OCI-M1 (cell line): Measurements from ENCODE around the gene CCNB1.
"Not testable (repeated sequence)": the region's sequence is repeated elsewhere in the genome, so short reads cannot be mapped to it uniquely, and the experiment has no call there.

Source experiments
- DNase-seq: peaks from one replicate; lab custom pipeline; 2025; lab: John Stamatoyannopoulos, UW

CCNB1 gene

DNA sequence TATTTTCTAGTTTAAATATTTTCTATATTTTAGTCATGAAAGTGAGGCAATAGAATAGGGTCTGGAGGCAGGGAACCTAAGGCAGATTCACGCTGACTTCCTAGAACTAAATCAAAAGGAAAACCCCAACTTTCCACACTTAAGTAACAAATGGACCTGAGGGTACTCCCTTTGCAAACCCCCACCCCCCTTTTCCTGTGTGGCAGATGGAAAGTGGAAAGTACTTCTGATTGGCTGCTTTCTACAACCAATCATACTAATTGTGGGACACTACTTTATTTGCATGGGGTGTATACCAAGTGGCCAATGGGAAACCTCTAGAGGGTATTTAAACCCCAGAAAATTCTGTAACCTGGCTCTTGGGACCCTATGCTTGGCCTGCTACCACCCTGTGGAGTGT lies 17.7 kb downstream of the CCNB1 start:
- DNase-seq, result no peak

DNA sequence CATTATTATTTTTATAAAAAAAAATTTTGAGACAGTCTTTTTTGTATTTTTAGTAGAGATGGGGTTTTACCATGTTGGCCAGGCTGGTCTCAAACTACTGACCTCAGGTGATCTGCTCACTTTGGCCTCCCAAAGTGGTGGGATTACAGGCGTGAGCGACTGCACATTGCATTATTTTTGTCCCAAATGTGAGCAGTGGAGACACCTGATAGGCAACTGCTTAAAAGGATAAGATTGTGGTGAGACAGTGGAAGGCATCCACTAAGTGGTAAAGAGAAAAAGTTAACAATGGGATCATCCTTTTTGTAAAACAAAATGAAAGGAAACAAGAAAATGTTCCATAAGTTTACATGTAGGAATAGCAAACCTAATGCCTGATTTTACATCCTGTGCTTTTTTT lies 20.4 kb downstream of the CCNB1 start:
- no peak for DNase-seq

DNA sequence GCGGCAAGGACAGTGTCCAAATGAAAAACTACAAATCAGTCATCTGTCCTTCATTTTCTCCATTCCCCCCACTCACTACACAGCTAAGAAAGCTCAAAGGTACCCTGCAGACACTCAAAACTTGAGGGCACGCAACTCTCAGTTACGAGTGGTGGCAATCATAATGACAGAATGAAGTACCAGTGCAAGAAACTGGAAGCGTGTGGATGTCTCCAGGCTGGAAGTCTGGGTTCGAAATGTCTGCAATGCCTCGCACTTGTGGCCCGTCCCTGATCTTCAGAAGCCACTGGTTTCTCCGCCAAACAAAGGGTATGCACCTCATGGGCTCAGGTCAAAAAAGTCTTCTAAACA lies 21.8 kb downstream of the CCNB1 start:
- DNase-seq, result no peak

DNA sequence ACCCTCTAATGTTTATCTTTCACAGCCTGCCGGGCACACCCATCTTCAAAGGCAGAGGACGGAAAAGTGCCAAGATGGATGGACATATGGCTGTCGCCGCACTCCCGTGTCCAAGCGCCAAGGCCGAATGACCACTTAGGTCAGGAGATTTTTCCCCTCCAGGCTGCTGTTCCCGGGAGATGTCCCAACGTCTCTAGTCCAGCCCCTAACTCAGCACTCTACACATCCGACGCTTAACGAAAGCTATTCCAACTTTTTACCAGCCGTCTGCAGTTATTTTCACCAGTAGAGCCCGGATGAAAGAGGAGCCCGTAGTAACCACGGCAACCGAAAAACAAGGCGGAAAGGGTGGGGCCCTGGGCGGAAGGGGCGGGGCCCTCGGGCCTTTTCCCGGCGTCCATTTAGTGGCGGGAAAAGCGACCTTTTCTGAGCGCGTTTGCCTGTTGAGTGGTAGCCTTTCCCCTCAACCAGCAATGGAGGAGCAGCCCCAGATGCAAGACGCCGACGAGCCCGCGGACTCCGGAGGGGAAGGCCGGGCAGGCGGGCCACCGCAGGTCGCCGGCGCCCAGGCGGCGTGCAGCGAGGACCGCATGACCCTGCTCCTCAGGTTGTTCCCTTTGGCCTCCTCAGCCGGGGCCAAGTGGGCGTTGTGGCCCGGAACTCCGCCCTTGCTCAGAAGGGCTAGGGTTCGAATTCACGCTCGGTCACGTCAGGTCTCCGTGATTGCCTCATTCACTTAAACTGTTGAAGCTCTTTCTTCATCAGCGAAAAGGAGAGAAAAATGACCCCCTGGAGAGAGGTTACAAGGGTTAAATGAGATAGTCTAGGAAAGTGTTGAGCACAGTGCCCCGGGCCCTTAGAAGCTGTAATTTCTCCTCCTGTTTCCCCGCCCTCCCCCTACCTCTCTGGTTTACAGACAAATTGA lies 22.5 kb downstream of the CCNB1 start, which contains the start of gene CENPH:
CENPH (plus strand) TSS at position 422 of the 925 bp plus-strand sequence; CDS start at position 474, 52 bp downstream.
- DNase-seq, result peak; percentile 96

DNA sequence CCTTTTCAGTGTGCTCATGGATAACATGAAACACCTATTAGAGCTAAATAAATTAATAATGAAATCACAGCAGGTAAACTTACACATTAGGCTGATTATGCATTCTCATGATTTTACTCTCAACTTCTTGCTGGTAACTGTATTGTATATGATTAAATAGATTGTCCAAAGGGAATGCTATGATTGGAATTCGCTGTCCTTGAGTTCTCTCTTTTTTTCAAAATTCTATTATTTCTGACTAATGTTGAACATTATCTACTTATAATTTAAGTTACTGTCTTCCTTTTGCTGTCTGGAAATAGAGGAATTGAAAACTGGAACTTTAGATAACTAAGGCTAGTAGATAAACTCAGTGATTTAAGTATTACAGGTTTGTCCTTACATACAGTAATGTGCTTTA lies 35.5 kb downstream of the CCNB1 start:
- DNase-seq, result no peak

DNA sequence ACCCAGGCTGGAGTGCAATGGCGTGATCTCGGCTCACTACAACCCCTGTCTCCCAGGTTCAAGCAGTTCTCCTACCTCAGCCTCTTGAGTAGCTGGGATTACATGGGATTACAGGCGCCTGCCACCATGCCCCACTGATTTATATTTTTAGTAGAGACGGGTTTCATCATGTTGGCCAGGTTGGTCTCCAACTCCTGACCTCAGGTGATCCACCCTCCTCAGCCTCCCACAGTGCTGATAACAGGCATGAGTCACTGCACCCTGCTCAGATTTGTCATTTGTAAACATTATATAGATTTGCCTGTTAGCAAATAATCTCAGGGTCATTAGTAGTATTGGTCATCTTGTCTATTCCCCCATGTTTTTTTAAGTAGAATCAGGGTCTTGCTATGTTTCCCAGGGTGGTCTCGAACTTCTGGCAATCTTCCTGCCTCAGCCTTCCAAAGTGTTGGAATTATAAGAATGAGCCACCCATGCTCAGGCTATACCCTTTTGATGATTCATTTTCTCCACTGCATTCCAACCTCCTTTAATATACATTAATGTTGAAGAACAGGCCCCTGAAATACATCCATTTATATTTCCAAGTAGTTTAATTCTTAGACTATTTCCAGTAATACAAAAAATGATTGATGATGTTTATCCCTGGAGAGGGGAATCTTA lies 39.7 kb downstream of the CCNB1 start:
- no peak for DNase-seq

DNA sequence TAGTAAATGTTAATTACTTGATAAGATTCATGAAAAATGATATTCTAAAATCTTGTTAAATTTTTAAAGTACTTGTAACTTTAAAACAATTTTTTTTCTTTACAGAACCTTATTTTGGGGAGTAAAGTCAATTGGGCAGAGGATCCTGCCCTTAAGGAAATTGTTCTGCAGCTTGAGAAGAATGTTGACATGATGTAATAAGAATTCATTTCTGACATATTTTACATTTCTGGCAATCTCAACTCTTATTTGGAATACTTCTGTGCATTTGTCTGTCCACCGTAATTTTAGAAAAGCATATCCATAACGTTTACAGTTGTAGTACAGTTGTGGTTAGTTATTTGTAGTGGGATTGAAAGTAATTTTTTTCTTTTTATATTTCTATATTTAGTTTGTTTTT lies 42.7 kb downstream of the CCNB1 start:
- DNase-seq, result no peak

DNA sequence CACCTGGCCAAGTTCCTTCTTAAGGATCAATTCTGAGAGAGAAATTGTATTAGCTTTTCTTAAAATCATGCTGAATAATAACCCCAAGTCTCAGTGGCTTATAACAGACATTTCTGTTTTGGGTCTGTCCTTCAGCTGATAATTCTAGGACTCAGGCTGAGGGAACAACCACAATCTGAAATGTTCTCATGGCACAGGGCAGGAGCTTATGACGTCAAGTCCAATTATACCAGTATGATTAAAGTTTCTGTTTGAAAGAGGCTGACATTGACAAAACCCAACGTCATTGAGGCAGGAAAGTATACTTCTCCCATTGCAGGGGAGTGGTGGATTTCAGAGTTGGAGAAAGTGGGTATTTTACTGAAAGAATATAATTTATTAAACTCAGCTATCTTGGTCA lies 44.2 kb downstream of the CCNB1 start:
- DNase-seq, result no peak

DNA sequence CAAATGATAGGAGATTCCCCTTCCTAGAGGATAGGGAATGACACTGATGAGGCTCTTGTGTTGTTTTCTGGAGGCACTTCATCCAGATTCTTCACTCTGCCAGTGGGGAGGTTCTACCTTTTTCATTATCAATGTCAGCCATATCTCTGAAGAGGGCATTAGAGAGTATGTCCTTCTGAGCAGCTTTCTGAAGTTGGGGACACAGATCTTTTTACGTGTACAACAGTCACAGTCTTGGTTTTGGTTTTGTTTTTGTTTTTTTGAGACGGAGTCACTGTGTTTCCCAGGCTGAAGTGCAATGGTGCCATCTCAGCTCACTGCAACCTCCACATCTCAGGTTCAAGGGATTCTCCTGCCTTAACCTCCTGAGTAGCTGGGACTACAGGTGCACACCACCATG lies 45.1 kb downstream of the CCNB1 start:
- DNase-seq, result no peak

DNA sequence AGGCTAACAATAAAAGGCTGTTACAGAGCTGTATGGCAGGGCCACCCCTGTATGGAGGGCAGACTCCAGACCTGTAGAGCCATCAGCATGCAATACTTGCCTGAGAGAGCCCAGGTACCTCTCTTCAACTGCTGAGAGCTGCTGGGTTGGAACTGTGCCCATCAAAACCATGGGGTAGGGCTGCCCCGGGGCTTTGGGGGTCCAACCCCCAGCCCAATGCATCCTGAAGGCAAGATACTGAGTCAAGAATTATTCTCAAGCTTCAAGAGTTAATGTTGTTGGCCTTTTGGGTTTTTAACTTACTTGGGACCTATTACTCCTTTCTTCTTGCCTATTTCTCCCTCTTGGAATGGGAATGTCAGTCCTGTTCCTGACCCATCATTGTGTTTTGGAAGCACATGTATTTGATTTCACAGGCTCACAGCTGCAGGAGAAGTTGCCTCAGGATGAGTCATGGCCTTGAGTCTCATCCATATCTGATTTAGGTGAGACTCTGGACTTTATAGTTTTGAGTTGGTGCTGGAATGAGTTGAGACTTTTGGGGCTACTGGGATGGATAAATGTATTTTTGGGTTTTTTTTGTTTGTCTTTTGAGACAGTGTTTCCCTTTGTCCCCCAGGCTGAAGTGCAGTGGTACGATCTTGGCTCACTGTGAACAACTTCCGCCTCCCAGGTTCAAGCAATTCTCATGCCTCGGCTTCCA lies 46.7 kb downstream of the CCNB1 start:
- DNase-seq, result peak; percentile 28

DNA sequence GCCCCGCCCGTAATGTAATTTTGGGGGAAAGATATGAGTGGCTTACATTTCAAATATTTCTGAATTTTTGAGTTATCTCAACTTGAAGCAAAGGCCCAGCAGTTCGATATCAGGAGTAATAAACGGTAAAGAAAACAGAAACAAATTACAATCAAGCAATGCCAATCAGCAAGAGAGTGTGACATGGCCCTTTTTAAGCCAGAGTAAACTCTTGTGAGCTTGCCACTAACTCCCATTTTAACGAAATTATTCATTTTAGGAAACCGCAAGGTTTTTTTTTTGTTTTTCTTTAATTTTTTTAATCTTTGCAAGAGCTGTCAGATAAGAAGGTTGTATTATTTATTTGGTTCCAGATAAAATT lies 50.2 kb downstream of the CCNB1 start:
- peak; percentile 77 for DNase-seq

DNA sequence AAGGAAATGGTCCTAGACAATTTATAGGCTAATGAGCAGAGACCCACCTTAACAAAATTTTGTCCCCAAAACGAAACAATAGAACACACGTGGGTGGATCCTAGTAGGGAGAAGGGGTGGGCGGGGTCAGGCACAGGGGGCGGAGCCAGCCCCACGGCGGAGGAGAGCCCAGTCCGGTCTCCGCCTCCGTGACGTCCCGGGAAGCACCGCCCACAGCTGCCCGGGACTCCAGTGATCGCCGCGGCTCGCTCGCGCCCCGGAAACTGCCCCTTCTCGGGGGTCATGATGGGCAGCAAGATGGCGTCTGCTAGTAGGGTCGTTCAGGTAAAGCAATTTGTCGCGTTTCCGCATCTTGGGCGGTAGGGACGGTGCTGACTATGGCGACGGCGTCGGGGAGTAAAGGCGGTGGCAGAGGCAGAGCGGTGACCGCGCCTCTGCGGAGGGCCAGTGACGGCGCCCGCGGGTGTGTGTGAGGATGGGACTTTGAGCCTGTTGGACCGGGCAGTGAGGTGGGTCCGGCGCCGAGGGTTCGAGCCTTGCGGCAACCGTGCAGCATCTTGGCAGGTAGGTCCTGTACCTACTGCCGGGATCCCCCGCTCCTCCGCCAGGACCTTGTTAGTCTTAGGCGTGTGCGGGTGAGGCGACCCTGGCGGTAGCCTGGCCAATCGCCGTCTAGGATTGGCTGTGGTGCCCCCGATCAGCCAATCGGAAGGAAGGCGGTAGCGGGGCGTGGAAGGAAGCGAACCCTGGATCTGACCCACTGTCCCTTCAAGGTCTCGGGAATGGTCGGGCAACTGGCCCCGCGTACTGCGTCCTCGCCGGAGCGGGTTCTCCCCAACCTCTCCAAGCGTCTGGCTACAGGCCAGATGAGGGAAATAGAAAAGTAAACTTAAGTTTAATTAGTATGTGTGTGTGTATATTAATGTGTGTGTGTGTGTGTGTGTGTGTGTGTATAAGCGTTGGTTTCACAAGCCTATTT lies 50.9 kb downstream of the CCNB1 start:
- DNase-seq, result peak; percentile 97

DNA sequence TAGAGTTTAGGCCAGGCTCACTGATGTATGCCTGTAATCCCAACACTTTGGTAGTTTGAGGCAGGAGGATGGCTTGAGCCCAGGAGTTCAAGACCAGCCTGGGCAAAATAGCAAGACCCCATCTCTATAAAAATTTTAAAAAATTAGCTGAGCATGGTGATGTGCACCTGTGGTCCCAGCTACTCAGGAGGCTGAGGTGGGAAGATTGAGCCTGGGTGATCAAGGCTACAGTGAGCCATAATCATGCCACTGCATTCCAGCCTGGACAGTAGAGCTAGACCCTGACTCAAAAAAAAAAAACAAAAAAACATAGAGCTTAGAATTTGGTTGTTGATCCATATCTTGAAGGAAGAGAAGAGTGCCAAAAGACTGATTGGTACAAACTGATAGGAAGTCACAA lies 53.0 kb downstream of the CCNB1 start:
- DNase-seq, result no peak

DNA sequence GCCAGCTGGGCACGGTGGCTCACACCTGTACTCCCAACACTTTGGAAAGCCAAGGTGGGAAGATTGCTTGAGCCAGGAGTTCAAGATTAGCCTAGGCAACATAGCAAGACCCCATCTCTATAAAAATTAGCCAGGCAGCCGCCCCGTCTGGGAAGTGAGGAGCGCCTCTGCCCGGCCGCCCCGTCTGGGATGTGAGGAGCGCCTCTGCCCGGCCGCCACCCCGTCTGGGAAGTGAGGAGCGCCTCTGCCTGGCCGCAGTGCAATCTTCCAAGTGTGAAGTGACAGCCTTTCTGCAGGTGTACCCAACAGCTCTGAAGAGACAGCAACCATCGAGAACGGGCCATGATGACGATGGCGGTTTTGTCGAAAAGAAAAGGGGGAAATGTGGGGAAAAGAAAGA lies 53.4 kb downstream of the CCNB1 start:
- DNase-seq, result not testable (repeated sequence)

DNA sequence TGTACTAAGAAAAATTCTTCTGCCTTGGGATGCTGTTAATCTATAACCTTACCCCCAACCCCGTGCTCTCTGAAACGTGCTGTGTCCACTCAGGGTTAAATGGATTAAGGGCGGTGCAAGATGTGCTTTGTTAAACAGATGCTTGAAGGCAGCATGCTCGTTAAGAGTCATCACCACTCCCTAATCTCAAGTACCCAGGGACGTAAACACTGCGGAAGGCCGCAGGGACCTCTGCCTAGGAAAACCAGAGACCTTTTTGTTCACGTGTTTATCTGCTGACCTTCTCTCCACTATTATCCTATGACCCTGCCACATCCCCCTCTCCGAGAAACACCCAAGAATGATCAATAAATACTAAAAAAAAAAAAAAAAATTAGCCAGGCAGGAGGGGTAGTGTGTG lies 53.9 kb downstream of the CCNB1 start:
- DNase-seq, result not testable (repeated sequence)

DNA sequence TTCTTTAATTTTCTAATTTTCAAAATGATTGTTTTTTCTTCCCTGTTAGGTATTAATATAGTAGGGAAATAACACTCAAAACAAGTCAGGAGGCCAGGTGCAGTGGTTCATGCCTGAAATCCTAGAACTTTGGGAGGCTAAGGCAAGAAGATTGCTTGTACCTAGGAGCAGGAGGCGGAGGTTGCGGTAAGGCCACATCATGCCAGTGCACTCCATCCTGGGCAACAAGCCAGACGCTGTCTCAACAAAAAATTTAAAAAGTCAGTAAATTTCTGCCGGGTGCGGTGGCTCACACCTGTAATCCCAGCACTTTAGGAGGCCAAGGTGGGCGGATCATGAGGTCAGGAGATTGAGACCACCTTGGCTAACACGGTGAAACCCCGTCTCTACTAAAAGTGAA lies 57.6 kb downstream of the CCNB1 start:
- DNase-seq, result no peak

DNA sequence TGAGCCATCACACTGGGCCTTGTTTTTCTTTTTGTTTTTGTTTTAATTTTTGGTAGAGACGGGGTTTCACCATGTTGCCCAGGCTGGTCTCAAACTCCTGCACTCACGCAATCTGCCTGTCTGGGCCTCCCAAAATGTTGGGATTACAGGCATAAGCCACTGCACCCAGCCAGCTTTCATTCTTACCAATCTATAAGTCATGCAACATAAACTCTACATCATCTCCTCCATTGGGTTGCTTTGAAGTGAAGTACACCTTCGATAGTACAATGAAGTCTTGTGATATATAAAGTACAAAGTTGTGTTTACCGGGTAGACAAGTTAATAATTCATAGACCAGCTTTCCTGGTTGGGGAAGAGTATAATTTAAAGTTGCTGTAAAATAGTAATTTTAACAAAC lies 58.9 kb downstream of the CCNB1 start:
- DNase-seq, result no peak
